OCI-LY1 (cell line): Measurements from ENCODE around the gene BMP7.

Experiments
- H2AFZ ChIP-seq: fragments of 200-600 bp; sonication (generic), shearing (Covaris generic); 2 replicates; pipeline ENCODE4 v1.6.0; 2014; ENCODE audit warnings: antibody characterized with exemption, mild to moderate bottlenecking, low read length
- H3F3A ChIP-seq: fragments of 200-600 bp; sonication (generic), shearing (Covaris generic); 2 replicates; pipeline ENCODE4 v1.6.0; 2014; ENCODE audit warnings: mild to moderate bottlenecking, antibody characterized with exemption, low read length, moderate library complexity; ENCODE audit not compliant: insufficient read depth
- H3K27ac ChIP-seq: fragments of 200-600 bp; sonication (generic); 2 replicates; pipeline ENCODE4 v1.5.1; 2014; ENCODE audit warnings: low read length, mixed run types, mild to moderate bottlenecking, low read depth; ENCODE audit not compliant: poor library complexity, severe bottlenecking
- H3K27me3 ChIP-seq: fragments of 200-600 bp; sonication (generic); 2 replicates; pipeline ENCODE4 v1.6.0; 2014; ENCODE audit warnings: antibody characterized with exemption, mild to moderate bottlenecking, low read length, moderate library complexity; ENCODE audit not compliant: insufficient read depth
- H3K36me3 ChIP-seq: fragments of 200-600 bp; sonication (generic); 2 replicates; pipeline ENCODE4 v1.6.1; 2014; ENCODE audit warnings: mild to moderate bottlenecking, antibody characterized with exemption, low read length, moderate library complexity, mixed read lengths; ENCODE audit not compliant: insufficient read depth
- H3K4me1 ChIP-seq: fragments of 200-600 bp; sonication (generic); 2 replicates; pipeline ENCODE4 v1.5.1; 2014; ENCODE audit warnings: mild to moderate bottlenecking, low read length, moderate library complexity; ENCODE audit not compliant: insufficient read depth, severe bottlenecking
- H3K4me2 ChIP-seq: fragments of 200-600 bp; sonication (generic), shearing (Covaris generic); 2 replicates; pipeline ENCODE4 v1.6.1; 2014; ENCODE audit warnings: low read length
- H3K4me3 ChIP-seq: fragments of 200-600 bp; sonication (generic); 2 replicates; pipeline ENCODE4 v1.5.1; 2014; ENCODE audit warnings: low read length, low read depth, mild to moderate bottlenecking, mixed read lengths; ENCODE audit not compliant: poor library complexity, severe bottlenecking
- H3K79me2 ChIP-seq: fragments of 200-600 bp; shearing (Covaris generic); 2 replicates; pipeline ENCODE4 v1.6.1; 2016; ENCODE audit warnings: mixed run types, low read length, mixed read lengths; ENCODE audit not compliant: insufficient read depth
- H3K9ac ChIP-seq: fragments of 200-600 bp; sonication (generic), shearing (Covaris generic); 2 replicates; pipeline ENCODE4 v1.6.1; 2014; ENCODE audit warnings: mild to moderate bottlenecking, low read length, mixed read lengths
- H3K9me2 ChIP-seq: fragments of 200-600 bp; sonication (generic), shearing (Covaris generic); 2 replicates; pipeline ENCODE4 v1.6.1; 2014; ENCODE audit warnings: low read depth, mild to moderate bottlenecking, low read length, mixed read lengths
- H3K9me3 ChIP-seq: fragments of 200-600 bp; shearing (Covaris generic); 2 replicates; pipeline ENCODE4 v1.6.1; 2014; ENCODE audit warnings: low read length, mixed read lengths
- H4K20me1 ChIP-seq: fragments of 200-600 bp; sonication (generic), shearing (Covaris generic); 2 replicates; pipeline ENCODE4 v1.6.0; 2016; ENCODE audit warnings: mild to moderate bottlenecking, low read length; ENCODE audit not compliant: insufficient read depth
- CTCF ChIP-seq: fragments of 200-600 bp; sonication (generic), shearing (Covaris generic); IDR thresholded peaks from 2 replicates; pipeline ENCODE4 v1.5.1; 2017; ENCODE audit warnings: mild to moderate bottlenecking, antibody characterized with exemption, low read length, moderate library complexity, mixed read lengths
- EZH2 ChIP-seq: fragments of 200-600 bp; sonication (generic), shearing (Covaris generic); IDR thresholded peaks from 2 replicates; pipeline ENCODE4 v1.8.0; 2017; ENCODE audit warnings: borderline replicate concordance, mixed run types, mild to moderate bottlenecking, antibody characterized with exemption, low read length, moderate library complexity, mixed read lengths

The BMP7 gene

DNA sequence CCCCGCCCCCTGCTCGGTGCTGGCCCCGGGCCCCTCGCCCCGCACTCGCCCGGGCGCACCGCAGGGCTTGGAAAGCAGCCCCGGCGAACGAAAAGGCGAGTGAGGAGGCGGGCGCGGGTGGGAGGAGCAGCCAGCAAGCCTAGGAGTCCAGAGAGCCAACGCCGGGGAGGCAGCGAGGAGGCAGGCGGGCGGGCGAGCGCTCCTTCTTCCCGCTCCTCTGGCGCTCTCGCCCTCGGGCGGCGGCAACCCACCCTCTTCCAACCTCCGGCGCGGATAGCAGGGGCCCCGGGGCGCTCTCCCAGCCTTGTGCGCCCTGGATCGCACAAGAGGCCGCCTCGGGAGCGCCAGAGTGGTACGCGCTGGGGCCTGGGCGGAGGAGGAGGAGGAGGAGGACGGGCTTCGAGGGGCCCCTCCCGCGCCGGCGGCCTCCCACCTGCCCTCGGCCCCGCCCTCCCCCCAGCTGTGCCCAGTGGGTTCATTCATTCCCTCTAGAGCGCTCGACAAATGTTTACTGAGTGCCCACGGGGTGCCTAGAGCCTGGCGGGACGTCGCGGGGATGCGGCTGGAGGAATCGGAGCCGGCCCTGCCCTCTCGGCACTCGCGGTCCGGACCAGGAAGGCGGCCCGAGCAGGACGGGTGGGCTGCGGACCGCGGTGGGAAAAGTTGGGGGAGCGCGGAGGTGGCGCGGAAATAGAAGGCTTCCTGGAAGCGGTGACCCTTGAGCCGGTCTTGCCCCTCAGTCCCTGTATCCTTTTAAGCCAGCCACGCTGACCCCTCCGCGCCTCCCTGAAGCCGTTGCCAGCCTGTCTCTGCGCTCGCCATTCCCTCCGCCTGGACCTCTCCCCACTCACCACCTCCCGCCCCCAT, at the start of gene BMP7:
Gene BMP7 (minus strand): TSS at position 351 of the 867 bp plus-strand sequence. CDS start 519 bp downstream, outside the sequence.
- Histone ChIP-seq H4K20me1 (no peaks in the 10 kb centered on the region), H3K36me3 (peaks cover 42% of the 10 kb centered on the region), H3K9ac (peak within 1 kb of the TSS; percentile 92), H3F3A (no peaks in the 10 kb centered on the region), H3K79me2 (peaks cover 59% of the 10 kb centered on the region), H3K9me3 (no peaks in the 10 kb centered on the region), H3K4me2 (peak within 1 kb of the TSS; percentile 91), H3K27me3 (no peaks in the 10 kb centered on the region), H3K4me1 (peaks cover 58% of the 10 kb centered on the region), H3K27ac (peak within 1 kb of the TSS; percentile 99), H2AFZ (no peak within 1 kb of the TSS), H3K9me2 (no peaks in the 10 kb centered on the region), H3K4me3 (peak within 1 kb of the TSS; percentile 87)
- TF ChIP-seq CTCF: no peak
- TF ChIP-seq EZH2: no peak

DNA sequence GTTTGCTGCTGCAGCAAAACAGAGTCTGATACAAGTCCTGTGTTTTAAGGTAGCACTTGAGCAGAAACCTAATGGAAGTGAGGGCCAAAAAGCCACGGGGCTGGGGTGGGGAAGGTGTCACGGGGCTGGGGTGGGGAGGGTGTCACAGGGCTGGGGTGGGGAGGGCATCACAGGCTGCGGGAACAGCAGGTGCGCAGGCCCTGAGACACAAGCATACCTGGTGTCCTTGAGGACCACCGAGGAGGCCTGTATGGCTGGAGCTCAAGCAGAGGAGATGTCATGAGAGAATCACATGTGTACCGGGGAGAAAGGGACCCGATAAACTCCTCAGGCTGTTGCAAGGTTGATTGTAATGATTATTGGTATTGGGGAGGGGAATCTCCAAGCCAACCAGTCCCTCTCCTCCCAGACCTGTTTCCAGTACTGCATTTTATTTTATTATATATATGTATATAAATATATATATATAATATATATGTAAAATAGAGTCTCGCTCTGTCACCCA, 49.6 kb upstream of the BMP7 start:
- Histone ChIP-seq H3F3A (peaks cover 9% of the 10 kb centered on the region; the same call in 1 of the 2 replicates), H3K27ac (peak overlapping the region; percentile 100), H3K4me2 (peak overlapping the region; percentile 60), H3K4me1 (peaks cover 91% of the 10 kb centered on the region), H3K79me2 (no peaks in the 10 kb centered on the region), H3K9ac (peak overlapping the region; percentile 62), H3K4me3 (peak overlapping the region; percentile 12), H4K20me1 (no peaks in the 10 kb centered on the region), H3K36me3 (no peaks in the 10 kb centered on the region), H3K27me3 (no peaks in the 10 kb centered on the region), H3K9me3 (no peaks in the 10 kb centered on the region), H2AFZ (no peak overlapping the region), H3K9me2 (no peaks in the 10 kb centered on the region)
- TF ChIP-seq EZH2: no peak
- no peak for TF ChIP-seq CTCF

DNA sequence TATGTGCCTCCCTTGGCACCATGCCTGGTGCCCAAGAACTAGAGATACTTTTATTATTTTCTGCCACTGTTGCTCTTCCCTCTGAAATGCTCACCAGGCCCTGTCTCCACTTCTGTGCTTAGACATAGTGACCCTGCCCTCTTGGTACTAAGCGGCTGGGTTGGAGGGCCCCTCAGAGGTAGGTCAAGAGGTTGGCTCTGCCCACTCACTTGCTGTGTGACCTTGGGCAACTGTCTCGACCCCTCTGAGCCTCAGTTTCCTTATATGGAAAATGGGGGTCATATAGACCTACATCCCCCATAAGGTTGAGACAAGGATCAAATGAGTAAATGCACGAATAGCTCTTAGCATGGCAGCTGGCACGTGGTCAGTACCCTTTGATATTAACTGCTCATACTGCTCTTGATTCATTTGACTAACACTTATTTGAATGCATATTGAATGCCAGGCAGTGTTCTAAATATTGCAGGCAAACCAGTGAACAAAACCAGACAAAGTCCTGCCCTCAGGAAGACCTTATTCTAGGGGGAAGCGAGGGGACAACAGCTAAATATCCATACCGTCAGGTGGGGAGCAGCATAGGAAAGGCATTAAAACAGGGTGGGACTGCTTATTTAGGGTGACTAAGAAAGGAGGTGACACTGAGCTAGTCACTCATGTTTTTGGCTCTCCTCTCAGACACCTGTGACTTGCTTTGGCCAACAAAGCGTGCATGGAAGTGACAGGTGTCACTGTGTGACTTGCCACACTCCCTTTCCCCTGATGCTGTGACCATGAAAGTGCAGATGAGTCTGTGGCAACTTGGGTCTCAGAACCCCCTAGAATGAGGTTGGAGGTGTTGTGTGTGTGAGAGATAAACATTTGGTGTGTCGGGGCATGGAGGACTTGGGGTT, 48.9 kb upstream of the BMP7 start:
- no peaks in the 10 kb centered on the region for H3K27me3 ChIP-seq
- H3F3A ChIP-seq: peaks cover 9% of the 10 kb centered on the region; the same call in 1 of the 2 replicates
- H3K36me3 ChIP-seq: no peaks in the 10 kb centered on the region
- peak overlapping the region; percentile 60 for H3K4me2 ChIP-seq
- peak overlapping the region; percentile 62 for H3K9ac ChIP-seq
- TF ChIP-seq CTCF (no peak), EZH2 (no peak)
- peak overlapping the region; percentile 12 for H3K4me3 ChIP-seq
- H3K4me1 ChIP-seq: peaks cover 89% of the 10 kb centered on the region
- H3K9me3 ChIP-seq: no peaks in the 10 kb centered on the region
- H3K79me2 ChIP-seq: no peaks in the 10 kb centered on the region
- H3K9me2 ChIP-seq: no peaks in the 10 kb centered on the region
- peak overlapping the region; percentile 100 for H3K27ac ChIP-seq
- no peak overlapping the region for H2AFZ ChIP-seq
- no peaks in the 10 kb centered on the region for H4K20me1 ChIP-seq
